Liver (tissue), 3 donors: ENCODE results near the gene TBC1D16.
"Not testable (repeated sequence)": the region's sequence is repeated elsewhere in the genome, so short reads cannot be mapped to it uniquely, and the experiment has no call there.

Experiments used
- ATF3 ChIP-seq: IDR thresholded peaks from 2 replicates; pipeline ENCODE4 v1.6.1; 2016; ENCODE audit warnings: antibody characterized with exemption
- CTCF ChIP-seq: fragments of 150-350 bp; IDR thresholded peaks from 2 replicates; pipeline ENCODE4 v1.5.1; 2017; ENCODE audit warnings: improper control_type of control experiment, low read depth, low read length; ENCODE audit not compliant: missing input control
- JUND ChIP-seq, 2 donors: IDR thresholded peaks; 2 replicates each; pipeline ENCODE4 v1.6.1; 2016; ENCODE audit warnings: antibody characterized with exemption in 2 of 2
- REST ChIP-seq: IDR thresholded peaks from 2 replicates; pipeline ENCODE4 v1.6.1; 2016; ENCODE audit warnings: antibody characterized with exemption, mild to moderate bottlenecking
- TAF1 ChIP-seq: conservative IDR thresholded peaks from 2 replicates; pipeline ENCODE4 v1.6.1; 2016; ENCODE audit warnings: antibody characterized with exemption, mild to moderate bottlenecking
- YY1 ChIP-seq: IDR thresholded peaks from 2 replicates; pipeline ENCODE4 v1.6.1; 2016; ENCODE audit warnings: antibody characterized with exemption, mild to moderate bottlenecking
- ZBTB33 ChIP-seq: IDR thresholded peaks from 2 replicates; pipeline ENCODE4 v1.6.1; 2016; ENCODE audit warnings: antibody characterized with exemption
- donor health status: healthy.
- donor health status: healthy.

- not testable (repeated sequence) for TF ChIP-seq CTCF; ATF3; JUND (IDR thresholded peaks at IDR 0.05); ZBTB33; REST; TAF1; YY1
Measured at GRCh38 chr17:79961567-79961966, 74.1 kb downstream of the TBC1D16 start.
